Endothelial cell of umbilical vein (primary cell): ENCODE measurements around the gene GPR137. TPM values are rescaled to one million over a fixed set of nuclear protein-coding genes. Genes with fewer than 3 reads are reported as not detected.

Source experiments
- BruUV-seq: library from RNA; stranded (reverse); fragments of 400-500 nt; replicated peaks from 2 replicates; lab custom pipeline; 2021; lab: Mats Ljungman, UMichigan
- CTCF ChIA-PET: fragments of 300-600, 350-600 bp; sonication (Branson Sonifier 250); formaldehyde crosslinking; loops from one replicate; lab custom pipeline; 2021; ENCODE audit warnings: antibody characterized with exemption, inconsistent platforms; lab: Charles Lee
- POLR2A ChIA-PET: fragments of 300-600, 350-600 bp; sonication (Branson Sonifier 250); formaldehyde crosslinking; loops from one replicate; lab custom pipeline; 2021; ENCODE audit warnings: antibody characterized with exemption, inconsistent platforms; lab: Charles Lee
- DNase-seq: peaks from one replicate; pipeline ENCODE4 v3.0.0-alpha.2; 2011; ENCODE audit warnings: low read depth, low spot score
- FAIRE-seq: peaks from 2 replicates; lab custom pipeline; 2011; peaks lifted over from hg19 to GRCh38; lab: Jason Lieb, UNC
- H2AFZ ChIP-seq: 2 replicates; pipeline ENCODE4 v1.6.0; 2012; ENCODE audit warnings: low read depth, low read length, control low read depth, inconsistent platforms
- H3K27ac ChIP-seq: 2 replicates; pipeline ENCODE4 v1.5.1; 2011; ENCODE audit warnings: low read depth, mild to moderate bottlenecking, control low read depth, low read length, moderate library complexity; ENCODE audit not compliant: insufficient read depth
- H3K27me3 ChIP-seq, 2 experiments: 2 replicates each; pipeline versions ENCODE4 v1.6.0 to v1.6.1; 2011; ENCODE audit warnings: low read length in 2 of 2, mixed read lengths in 1 of 2; ENCODE audit not compliant: control insufficient read depth in 2 of 2, insufficient read depth in 2 of 2
- H3K36me3 ChIP-seq, 2 experiments: 2 replicates in 1 of 2; 3 replicates in 1 of 2; pipeline ENCODE4 v1.5.1; 2011; ENCODE audit warnings: low read length in 2 of 2, mild to moderate bottlenecking in 1 of 2, moderate library complexity in 1 of 2; ENCODE audit not compliant: control insufficient read depth in 2 of 2, insufficient read depth in 2 of 2; ENCODE audit errors: extremely low read depth in 1 of 2
- H3K4me1 ChIP-seq: 3 replicates; pipeline ENCODE4 v1.5.1; 2011; ENCODE audit warnings: mild to moderate bottlenecking, low read length; ENCODE audit not compliant: control insufficient read depth, insufficient read depth; ENCODE audit errors: extremely low read depth
- H3K4me2 ChIP-seq: 2 replicates; pipeline ENCODE4 v1.6.1; 2011; ENCODE audit warnings: low read length, control low read depth, mixed read lengths; ENCODE audit not compliant: insufficient read depth
- H3K4me3 ChIP-seq, 3 experiments: fragments of 200-600 bp in 1 of 3; sonication (generic), shearing (Covaris generic) in 1 of 3; replicated peaks in 1 of 3; 2 replicates each; pipeline ENCODE4 v1.5.1; 2011 to 2016; ENCODE audit warnings: control low read depth in 3 of 3, low read length in 3 of 3, mild to moderate bottlenecking in 2 of 3, inconsistent platforms in 1 of 3, low read depth in 1 of 3, moderate library complexity in 1 of 3; ENCODE audit not compliant: insufficient read depth in 1 of 3
- H3K79me2 ChIP-seq: 2 replicates; pipeline ENCODE4 v1.6.0; 2012; ENCODE audit warnings: low read length, inconsistent platforms; ENCODE audit not compliant: control insufficient read depth, insufficient read depth
- H3K9ac ChIP-seq: replicated peaks from 2 replicates; pipeline ENCODE3; 2011; ENCODE audit warnings: low read length, control low read depth; ENCODE audit not compliant: insufficient read depth; ENCODE audit errors: extremely low read depth
- H3K9me1 ChIP-seq: replicated peaks from 3 replicates; pipeline ENCODE4 v1.6.0; 2011; ENCODE audit warnings: mild to moderate bottlenecking, low read length; ENCODE audit not compliant: control insufficient read depth, insufficient read depth; ENCODE audit errors: extremely low read depth
- H3K9me3 ChIP-seq: replicated peaks from 2 replicates; pipeline ENCODE4 v1.5.1; 2012; ENCODE audit warnings: low read length, inconsistent platforms; ENCODE audit not compliant: control insufficient read depth, insufficient read depth
- H4K20me1 ChIP-seq: replicated peaks from 2 replicates; pipeline ENCODE3; 2011; ENCODE audit warnings: mild to moderate bottlenecking, low read length; ENCODE audit not compliant: control insufficient read depth, insufficient read depth; ENCODE audit errors: extremely low read depth
- EZH2 ChIP-seq: IDR thresholded peaks from 2 replicates; pipeline ENCODE4 v1.6.1; 2012; ENCODE audit warnings: borderline replicate concordance, low read depth, mild to moderate bottlenecking, moderate library complexity, low read length, inconsistent platforms; ENCODE audit not compliant: severe bottlenecking
- FOS ChIP-seq: IDR thresholded peaks from 2 replicates; pipeline ENCODE4 v1.6.1; 2011; ENCODE audit warnings: mild to moderate bottlenecking, low read length, moderate library complexity, borderline replicate concordance; ENCODE audit not compliant: insufficient read depth
- GATA2 ChIP-seq: IDR thresholded peaks from 2 replicates; pipeline ENCODE4 v1.7.0; 2011; ENCODE audit warnings: low read depth, mild to moderate bottlenecking, moderate library complexity, mixed read lengths, low read length; ENCODE audit not compliant: insufficient read length, insufficient read depth
- JUN ChIP-seq: IDR thresholded peaks from 2 replicates; pipeline ENCODE4 v1.6.1; 2011; ENCODE audit warnings: borderline replicate concordance, low read depth; ENCODE audit not compliant: insufficient read length, insufficient read depth
- MYC ChIP-seq: IDR thresholded peaks from one replicate; pipeline ENCODE4 v1.6.1; 2011; ENCODE audit warnings: mild to moderate bottlenecking, low read depth, low read length
- POLR2A ChIP-seq: IDR thresholded peaks from 2 replicates; pipeline ENCODE4 v1.6.1; 2012; ENCODE audit warnings: low read depth, mild to moderate bottlenecking, control low read depth, low read length
- POLR2AphosphoS5 ChIP-seq: IDR thresholded peaks from 2 replicates; pipeline ENCODE4 v1.6.1; 2012; ENCODE audit warnings: low read depth, mild to moderate bottlenecking, control low read depth, low read length, moderate library complexity; ENCODE audit not compliant: insufficient read depth
- dilution Hi-C: fragments of 300-500 bp; cut with MboI; formaldehyde crosslinking; loops from one replicate; pipeline ENCODE4 v1.15.0; 2019; ENCODE audit warnings: low sequenced_read_pairs; ENCODE audit not compliant: extremely low pct_ligation_motif_present
- intact Hi-C: fragments of 100-400 bp; cut with micrococcal nuclease; formaldehyde crosslinking; loops from one replicate; pipeline ENCODE4 v1.10.0; 2022
- polyA plus RNA-seq, 4 experiments: library from polyadenylated mRNA; depleted of rRNA in 3 of 4; stranded (reverse) in 3 of 4; unstranded in 1 of 4; fragments of >200 nt; gene quantifications; 2 replicates each; pipeline versions ENCODE4 v1.2.1 to v1.2.3, GENCODE V29; 2011 to 2012; ENCODE audit warnings: missing spikeins in 1 of 4
- total RNA-seq: library from RNA; stranded (reverse); gene quantifications from 2 replicates; pipeline ENCODE4 v1.2.3, GENCODE V29; 2021
- TF ChIP-seq, protein P1 (sequence below), 2 donors: IDR thresholded peaks; 1 replicate in 1 of 2; 2 replicates in 1 of 2; pipeline ENCODE4 v1.5.1; 2011; ENCODE audit warnings: low read length in 2 of 2, mild to moderate bottlenecking in 2 of 2, moderate library complexity in 2 of 2, control low read depth in 1 of 2, inconsistent platforms in 1 of 2, low read depth in 1 of 2; ENCODE audit not compliant: insufficient read depth in 1 of 2; ENCODE audit errors: extremely low read depth in 1 of 2
- TF ChIP-seq, protein P2 (sequence below): IDR thresholded peaks from 2 replicates; pipeline ENCODE4 v1.6.1; 2011; ENCODE audit not compliant: insufficient read depth, insufficient read length

The GPR137 gene
- total and polyA plus RNA-seq, 2 donors (not counting 3 experiments of a cell fraction or from before 2014, with no cell fraction given) = 40.9 to 42.5 TPM

DNA sequence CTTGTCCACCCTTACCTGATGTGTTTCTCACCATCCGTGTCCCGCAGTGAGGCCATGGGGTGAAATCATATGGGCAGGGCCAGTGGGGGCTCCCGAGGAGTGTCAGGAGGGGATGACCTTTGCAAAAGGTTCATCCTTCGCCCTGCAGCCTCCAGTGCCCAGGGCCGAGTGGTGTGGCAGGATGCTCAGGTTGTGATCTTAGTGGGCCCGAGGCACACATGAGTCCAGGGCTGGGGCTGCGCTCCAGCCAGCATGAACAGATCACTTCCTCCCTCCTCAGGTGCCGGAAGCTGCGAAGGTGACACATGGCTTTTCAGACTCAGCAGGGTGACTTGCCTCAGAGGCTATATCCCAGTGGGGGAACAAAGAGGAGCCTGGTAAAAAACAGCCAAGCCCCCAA, 47.6 kb upstream of the GPR137 start:
- H3K27me3 ChIP-seq = no peaks in the 10 kb centered on the region
- BruUV-seq = no TSS peak
- FAIRE-seq = no peak
- H3K9ac ChIP-seq = no peak overlapping the region
- H3K9me3 ChIP-seq = no peaks in the 10 kb centered on the region
- peaks cover 13% of the 10 kb centered on the region for H3K79me2 ChIP-seq
- H3K27ac ChIP-seq = no peak overlapping the region
- CTCF ChIA-PET = interaction anchor here (1.6 to 2.2 kb wide), 2 partner anchors 7 to 12 kb away, joined by 4 to 6 read pairs; partner anchors contain the start of genes NUDT22 and TRPT1
- no peaks in the 10 kb centered on the region for H3K9me1 ChIP-seq
- dilution Hi-C loops = no loop called here
- H3K4me1 ChIP-seq = peaks cover 18% of the 10 kb centered on the region
- TF ChIP-seq GATA2 = no peak
- TF ChIP-seq EZH2 = no peak
- no peak for TF ChIP-seq FOS
- TF ChIP-seq, protein P1, sequence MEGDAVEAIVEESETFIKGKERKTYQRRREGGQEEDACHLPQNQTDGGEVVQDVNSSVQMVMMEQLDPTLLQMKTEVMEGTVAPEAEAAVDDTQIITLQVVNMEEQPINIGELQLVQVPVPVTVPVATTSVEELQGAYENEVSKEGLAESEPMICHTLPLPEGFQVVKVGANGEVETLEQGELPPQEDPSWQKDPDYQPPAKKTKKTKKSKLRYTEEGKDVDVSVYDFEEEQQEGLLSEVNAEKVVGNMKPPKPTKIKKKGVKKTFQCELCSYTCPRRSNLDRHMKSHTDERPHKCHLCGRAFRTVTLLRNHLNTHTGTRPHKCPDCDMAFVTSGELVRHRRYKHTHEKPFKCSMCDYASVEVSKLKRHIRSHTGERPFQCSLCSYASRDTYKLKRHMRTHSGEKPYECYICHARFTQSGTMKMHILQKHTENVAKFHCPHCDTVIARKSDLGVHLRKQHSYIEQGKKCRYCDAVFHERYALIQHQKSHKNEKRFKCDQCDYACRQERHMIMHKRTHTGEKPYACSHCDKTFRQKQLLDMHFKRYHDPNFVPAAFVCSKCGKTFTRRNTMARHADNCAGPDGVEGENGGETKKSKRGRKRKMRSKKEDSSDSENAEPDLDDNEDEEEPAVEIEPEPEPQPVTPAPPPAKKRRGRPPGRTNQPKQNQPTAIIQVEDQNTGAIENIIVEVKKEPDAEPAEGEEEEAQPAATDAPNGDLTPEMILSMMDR (IDR thresholded peaks at IDR 0.05; ENCODE audit: extremely low read depth in 1 of 2, insufficient read depth in 1 of 2, low read depth in 1 of 2, low read length in 2 of 2) = no peak
- TF ChIP-seq MYC = no peak
- TF ChIP-seq, protein P2, sequence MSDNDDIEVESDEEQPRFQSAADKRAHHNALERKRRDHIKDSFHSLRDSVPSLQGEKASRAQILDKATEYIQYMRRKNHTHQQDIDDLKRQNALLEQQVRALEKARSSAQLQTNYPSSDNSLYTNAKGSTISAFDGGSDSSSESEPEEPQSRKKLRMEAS = no peak
- TF ChIP-seq JUN = no peak
- TF ChIP-seq POLR2AphosphoS5 = no peak
- no peak for TF ChIP-seq POLR2A
- POLR2A ChIA-PET = no interaction called here
- no peaks in the 10 kb centered on the region for H4K20me1 ChIP-seq
- H3K36me3 ChIP-seq = peaks cover 6 to 10% of the 10 kb centered on the region in 2 experiments
- DNase-seq = no peak
- intact Hi-C loops = no loop called here
- H3K4me2 ChIP-seq = no peak overlapping the region
- no peak overlapping the region for H3K4me3 ChIP-seq
- H2AFZ ChIP-seq = no peak overlapping the region
